ENCODE data around the gene TRAF7. TPM values are rescaled to one million over a fixed set of nuclear protein-coding genes. Genes with fewer than 3 reads are reported as not detected.

TRAF7 gene
- total and polyA plus RNA-seq, 2 of the 13 experiments (the other 11 are each of a cell fraction or from before 2014, with no cell fraction given) = 47.9 to 65.6 TPM

DNA sequence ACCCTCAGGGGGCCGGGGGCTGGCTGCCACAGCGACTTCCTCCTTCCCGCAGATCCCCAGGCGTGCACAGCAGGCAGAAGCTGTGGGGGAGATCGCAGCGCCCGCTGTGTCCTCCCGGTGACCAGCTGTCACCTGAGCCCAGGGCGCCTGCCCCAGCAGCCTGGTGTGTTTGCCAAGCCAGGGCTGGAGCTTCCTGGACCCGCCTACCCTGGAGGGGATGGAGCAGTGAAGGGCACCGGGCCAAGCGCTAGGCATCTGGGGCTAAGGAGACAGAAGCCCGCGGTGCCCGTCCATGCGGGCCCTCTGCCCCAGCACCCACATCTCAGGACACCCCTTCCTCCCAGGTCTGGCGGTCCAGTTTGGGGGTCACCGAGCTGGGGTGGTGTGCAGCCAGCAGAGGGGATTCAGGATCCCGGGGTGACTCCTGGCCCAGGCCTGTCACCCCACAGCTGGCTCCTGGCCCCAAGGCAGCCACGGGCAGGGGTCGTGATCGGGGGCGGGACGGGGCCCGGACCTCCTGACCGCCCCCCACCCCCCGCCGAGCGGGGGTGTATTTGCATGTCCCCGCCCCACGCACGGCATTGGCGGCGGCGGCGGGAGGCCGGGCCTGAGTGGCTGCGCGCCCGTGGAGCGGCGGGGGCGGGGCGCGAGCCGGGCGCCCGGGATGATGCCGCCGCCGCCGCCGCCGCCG lies 7.5 kb upstream of the TRAF7 start, which contains the start of gene RAB26 (continued):
- TF ChIP-seq, protein P1, sequence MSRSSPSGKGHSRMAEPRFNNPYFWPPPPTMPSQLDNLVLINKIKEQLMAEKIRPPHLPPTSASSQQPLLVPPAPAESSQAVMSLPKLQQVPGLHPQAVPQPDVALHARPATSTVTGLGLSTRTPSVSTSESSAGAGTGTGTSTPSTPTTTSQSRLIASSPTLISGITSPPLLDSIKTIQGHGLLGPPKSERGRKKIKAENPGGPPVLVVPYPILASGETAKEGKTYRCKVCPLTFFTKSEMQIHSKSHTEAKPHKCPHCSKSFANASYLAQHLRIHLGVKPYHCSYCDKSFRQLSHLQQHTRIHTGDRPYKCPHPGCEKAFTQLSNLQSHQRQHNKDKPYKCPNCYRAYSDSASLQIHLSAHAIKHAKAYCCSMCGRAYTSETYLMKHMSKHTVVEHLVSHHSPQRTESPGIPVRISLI (CRISPR knock-in tag; IDR thresholded peaks at IDR 0.05; ENCODE audit: borderline replicate concordance) = no peak
- TF ChIP-seq ZSCAN31 (CRISPR knock-in tag; IDR thresholded peaks at IDR 0.05; ENCODE audit: low read depth) (no peak), ARHGAP35 (CRISPR knock-in tag; IDR thresholded peaks at IDR 0.05; ENCODE audit: borderline replicate concordance) (no peak), RORA (CRISPR knock-in tag; IDR thresholded peaks at IDR 0.05) (no peak), RBFOX2 (IDR thresholded peaks at IDR 0.05; ENCODE audit: low read depth, low read length) (no peak), LCORL (IDR thresholded peaks at IDR 0.05) (no peak), LCORL (CRISPR knock-in tag; IDR thresholded peaks at IDR 0.05) (no peak; the same call in 1 of the 2 replicates), TBP (CRISPR knock-in tag; IDR thresholded peaks at IDR 0.05) (no peak), ZNF329 (CRISPR knock-in tag; IDR thresholded peaks at IDR 0.05; ENCODE audit: low read depth) (no peak), ZNF335 (CRISPR knock-in tag; IDR thresholded peaks at IDR 0.05) (0 out of 2 replicates have a peak, but pooled peaks have one; percentile 23), ZNF589 (CRISPR knock-in tag; conservative IDR thresholded peaks at IDR 0.05) (no peak), PHF20 (CRISPR knock-in tag; IDR thresholded peaks at IDR 0.05) (no peak), ZSCAN21 (CRISPR knock-in tag; IDR thresholded peaks at IDR 0.05; ENCODE audit: borderline replicate concordance) (no peak), ZNF143 (CRISPR knock-in tag; IDR thresholded peaks at IDR 0.05) (no peak), SRY (CRISPR knock-in tag; IDR thresholded peaks at IDR 0.05) (no peak), ZIK1 (CRISPR knock-in tag; IDR thresholded peaks at IDR 0.05; ENCODE audit: borderline replicate concordance, low read depth) (no peak), SKI (IDR thresholded peaks at IDR 0.05; ENCODE audit: partially characterized antibody) (no peak), SMARCE1 (IDR thresholded peaks at IDR 0.05; ENCODE audit: borderline replicate concordance) (no peak), ZNF619 (CRISPR knock-in tag; IDR thresholded peaks at IDR 0.05) (peak; percentile 35; the same call in 1 of the 2 replicates), NR2C2 (CRISPR knock-in tag; IDR thresholded peaks at IDR 0.05; ENCODE audit: borderline replicate concordance) (no peak), ZNF432 (CRISPR knock-in tag; IDR thresholded peaks at IDR 0.05; ENCODE audit: borderline replicate concordance) (no peak)
- TF ChIP-seq, protein P2, sequence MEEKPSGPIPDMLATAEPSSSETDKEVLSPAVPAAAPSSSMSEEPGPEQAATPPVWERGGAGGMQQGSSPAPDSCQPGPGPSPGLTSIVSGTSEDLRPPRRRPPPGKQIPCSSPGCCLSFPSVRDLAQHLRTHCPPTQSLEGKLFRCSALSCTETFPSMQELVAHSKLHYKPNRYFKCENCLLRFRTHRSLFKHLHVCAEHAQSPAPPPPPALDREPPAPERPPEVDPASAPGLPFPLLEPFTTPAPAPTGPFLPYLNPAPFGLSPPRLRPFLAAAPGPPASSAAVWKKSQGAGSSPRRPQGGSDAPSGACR (CRISPR knock-in tag; IDR thresholded peaks at IDR 0.05) = no peak
- TF ChIP-seq, protein P3, sequence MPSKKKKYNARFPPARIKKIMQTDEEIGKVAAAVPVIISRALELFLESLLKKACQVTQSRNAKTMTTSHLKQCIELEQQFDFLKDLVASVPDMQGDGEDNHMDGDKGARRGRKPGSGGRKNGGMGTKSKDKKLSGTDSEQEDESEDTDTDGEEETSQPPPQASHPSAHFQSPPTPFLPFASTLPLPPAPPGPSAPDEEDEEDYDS (CRISPR knock-in tag; IDR thresholded peaks at IDR 0.05) = peak; percentile 19; the same call in 1 of the 2 replicates
- TF ChIP-seq, protein P4, sequence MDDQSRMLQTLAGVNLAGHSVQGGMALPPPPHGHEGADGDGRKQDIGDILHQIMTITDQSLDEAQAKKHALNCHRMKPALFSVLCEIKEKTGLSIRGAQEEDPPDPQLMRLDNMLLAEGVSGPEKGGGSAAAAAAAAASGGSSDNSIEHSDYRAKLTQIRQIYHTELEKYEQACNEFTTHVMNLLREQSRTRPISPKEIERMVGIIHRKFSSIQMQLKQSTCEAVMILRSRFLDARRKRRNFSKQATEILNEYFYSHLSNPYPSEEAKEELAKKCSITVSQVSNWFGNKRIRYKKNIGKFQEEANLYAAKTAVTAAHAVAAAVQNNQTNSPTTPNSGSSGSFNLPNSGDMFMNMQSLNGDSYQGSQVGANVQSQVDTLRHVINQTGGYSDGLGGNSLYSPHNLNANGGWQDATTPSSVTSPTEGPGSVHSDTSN (CRISPR knock-in tag; IDR thresholded peaks at IDR 0.05; ENCODE audit: borderline replicate concordance) = no peak
- TF ChIP-seq, protein P5, sequence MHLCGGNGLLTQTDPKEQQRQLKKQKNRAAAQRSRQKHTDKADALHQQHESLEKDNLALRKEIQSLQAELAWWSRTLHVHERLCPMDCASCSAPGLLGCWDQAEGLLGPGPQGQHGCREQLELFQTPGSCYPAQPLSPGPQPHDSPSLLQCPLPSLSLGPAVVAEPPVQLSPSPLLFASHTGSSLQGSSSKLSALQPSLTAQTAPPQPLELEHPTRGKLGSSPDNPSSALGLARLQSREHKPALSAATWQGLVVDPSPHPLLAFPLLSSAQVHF (CRISPR knock-in tag; IDR thresholded peaks at IDR 0.05) = no peak
- TF ChIP-seq, protein P6, sequence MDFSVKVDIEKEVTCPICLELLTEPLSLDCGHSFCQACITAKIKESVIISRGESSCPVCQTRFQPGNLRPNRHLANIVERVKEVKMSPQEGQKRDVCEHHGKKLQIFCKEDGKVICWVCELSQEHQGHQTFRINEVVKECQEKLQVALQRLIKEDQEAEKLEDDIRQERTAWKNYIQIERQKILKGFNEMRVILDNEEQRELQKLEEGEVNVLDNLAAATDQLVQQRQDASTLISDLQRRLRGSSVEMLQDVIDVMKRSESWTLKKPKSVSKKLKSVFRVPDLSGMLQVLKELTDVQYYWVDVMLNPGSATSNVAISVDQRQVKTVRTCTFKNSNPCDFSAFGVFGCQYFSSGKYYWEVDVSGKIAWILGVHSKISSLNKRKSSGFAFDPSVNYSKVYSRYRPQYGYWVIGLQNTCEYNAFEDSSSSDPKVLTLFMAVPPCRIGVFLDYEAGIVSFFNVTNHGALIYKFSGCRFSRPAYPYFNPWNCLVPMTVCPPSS (IDR thresholded peaks at IDR 0.05) = no peak
